ENCODE results near the gene GGACT. TPM values are rescaled to one million over a fixed set of nuclear protein-coding genes. Genes with fewer than 3 reads are reported as not detected.

GGACT gene
- polyA plus RNA-seq, 1 donor from 2014 or later: 1.7 TPM

GRCh38 chr13:100602493-100603111 lies 14.0 kb upstream of the GGACT start:
- Histone ChIP-seq H4K20me1 (ENCODE audit: insufficient read depth) (no peaks in the 10 kb centered on the region), H3F3A (ENCODE audit: insufficient read depth, low read length, poor library complexity, severe bottlenecking) (no peaks in the 10 kb centered on the region), H3K27me3 (ENCODE audit: insufficient read depth, low read depth, low read length) (no peaks in the 10 kb centered on the region), H3K9me2 (ENCODE audit: insufficient read depth, low read length) (no peaks in the 10 kb centered on the region), H3K9me3 (ENCODE audit: low read length) (no peaks in the 10 kb centered on the region), H3K36me3 (ENCODE audit: insufficient read depth, low read length) (no peaks in the 10 kb centered on the region), H2AFZ (ENCODE audit: low read depth, low read length) (no peak overlapping the region), H3K79me2 (replicated peaks; ENCODE audit: insufficient read depth, low read length) (no peaks in the 10 kb centered on the region), H3K9ac (ENCODE audit: low read length) (no peak overlapping the region), H3K4me2 (ENCODE audit: low read length) (no peak overlapping the region), H3K27ac (ENCODE audit: low read length) (no peak overlapping the region), H3K4me3 (ENCODE audit: low read length) (no peak overlapping the region)
- TF ChIP-seq CTCF (IDR thresholded peaks at IDR 0.05; ENCODE audit: poor library complexity, severe bottlenecking) (no peak), RAD21 (conservative IDR thresholded peaks at IDR 0.05) (no peak), REST (IDR thresholded peaks at IDR 0.05; ENCODE audit: borderline replicate concordance) (no peak), SMC3 (conservative IDR thresholded peaks at IDR 0.05; ENCODE audit: poor library complexity) (no peak), EP300 (conservative IDR thresholded peaks at IDR 0.05; ENCODE audit: poor library complexity, severe bottlenecking) (no peak), POLR2AphosphoS5 (IDR thresholded peaks at IDR 0.05) (no peak), EZH2 (IDR thresholded peaks at IDR 0.05; ENCODE audit: borderline replicate concordance, insufficient read depth, low read length, poor library complexity, severe bottlenecking) (no peak)

GRCh38 chr13:100601716-100602115 lies 13.1 kb upstream of the GGACT start:
- H3K4me2 ChIP-seq (ENCODE audit: low read length): no peak overlapping the region
- no peak overlapping the region for H3K9ac ChIP-seq (ENCODE audit: low read length)
- H3K27ac ChIP-seq (ENCODE audit: low read length): no peak overlapping the region
- H3K9me3 ChIP-seq (ENCODE audit: low read length): no peaks in the 10 kb centered on the region
- TF ChIP-seq REST (IDR thresholded peaks at IDR 0.05; ENCODE audit: borderline replicate concordance) (no peak), TAF1 (IDR thresholded peaks at IDR 0.05; ENCODE audit: low read depth) (no peak), RAD21 (conservative IDR thresholded peaks at IDR 0.05) (no peak), EP300 (conservative IDR thresholded peaks at IDR 0.05; ENCODE audit: poor library complexity, severe bottlenecking) (no peak), EZH2 (IDR thresholded peaks at IDR 0.05; ENCODE audit: borderline replicate concordance, insufficient read depth, low read length, poor library complexity, severe bottlenecking) (no peak), SMC3 (conservative IDR thresholded peaks at IDR 0.05; ENCODE audit: poor library complexity) (no peak), POLR2AphosphoS5 (IDR thresholded peaks at IDR 0.05) (no peak), MXI1 (conservative IDR thresholded peaks at IDR 0.05; ENCODE audit: poor library complexity, severe bottlenecking) (no peak), CTCF (IDR thresholded peaks at IDR 0.05; ENCODE audit: poor library complexity, severe bottlenecking) (no peak)
- no peaks in the 10 kb centered on the region for H3K79me2 ChIP-seq (replicated peaks; ENCODE audit: insufficient read depth, low read length)
- no peaks in the 10 kb centered on the region for H3K36me3 ChIP-seq (ENCODE audit: insufficient read depth, low read length)
- no peak overlapping the region for H2AFZ ChIP-seq (ENCODE audit: low read depth, low read length)
- no peaks in the 10 kb centered on the region for H3K27me3 ChIP-seq (ENCODE audit: insufficient read depth, low read depth, low read length)
- no peak overlapping the region for H3K4me3 ChIP-seq (ENCODE audit: low read length)
- H4K20me1 ChIP-seq (ENCODE audit: insufficient read depth): no peaks in the 10 kb centered on the region
- no peaks in the 10 kb centered on the region for H3F3A ChIP-seq (ENCODE audit: insufficient read depth, low read length, poor library complexity, severe bottlenecking)
- no peaks in the 10 kb centered on the region for H3K9me2 ChIP-seq (ENCODE audit: insufficient read depth, low read length)

All from neural cell (in vitro differentiated cells).